GM21515 (cell line): Measurements from ENCODE around the gene SPOCK1.
"Not testable (repeated sequence)": the region's sequence is repeated elsewhere in the genome, so short reads cannot be mapped to it uniquely, and the experiment has no call there.

Source experiments
- ATAC-seq: cut with Tn5 transposase; IDR thresholded peaks from one replicate; pipeline ENCODE4 v1.9.1; 2021; ENCODE audit not compliant: unreplicated experiment

Gene SPOCK1

GRCh38 chr5:137269946-137270345 lies 229.2 kb downstream of the SPOCK1 start:
- no peak for ATAC-seq

DNA sequence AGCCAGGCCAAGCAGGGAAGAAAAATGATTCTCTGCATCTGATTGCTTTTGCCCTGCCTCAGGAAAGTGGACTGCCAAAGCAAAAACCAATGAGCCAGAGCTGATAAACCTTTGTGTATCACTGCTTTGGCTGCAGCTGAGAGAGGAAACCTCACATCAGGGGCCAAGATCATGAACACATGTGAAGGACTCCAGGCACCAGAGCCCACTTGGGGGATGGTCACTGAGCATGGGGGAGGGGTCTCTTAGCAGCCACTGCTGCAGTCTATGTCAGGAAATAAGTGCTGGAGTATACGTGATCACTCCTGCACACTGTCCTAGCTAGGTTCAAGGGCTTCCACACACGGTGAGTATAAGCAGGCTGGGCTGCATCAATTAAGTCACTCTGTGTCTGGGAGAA lies 229.9 kb downstream of the SPOCK1 start:
- ATAC-seq, result no peak

- ATAC-seq, result no peak
Measured at GRCh38 chr5:137268646-137269045, 230.5 kb downstream of the SPOCK1 start.

DNA sequence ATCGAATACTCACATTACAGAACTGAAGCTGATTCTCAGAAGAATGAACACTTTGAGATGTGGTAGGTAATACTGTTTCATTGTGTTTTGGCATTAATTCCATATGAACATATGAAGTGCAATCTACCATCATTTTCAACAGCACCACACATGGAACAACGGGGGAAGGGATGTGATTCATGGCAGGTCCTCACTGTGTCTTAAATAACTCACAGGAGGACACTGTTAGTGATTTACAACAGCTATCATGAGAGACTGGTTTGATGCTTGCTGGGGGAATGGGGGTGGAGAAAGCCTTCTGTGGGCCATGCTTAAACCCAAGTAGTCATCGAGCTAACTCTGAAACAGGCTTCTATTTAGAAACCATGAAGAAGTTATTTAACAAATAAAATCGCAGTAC lies 232.9 kb downstream of the SPOCK1 start:
- ATAC-seq, result no peak

GRCh38 chr5:137265457-137265856 lies 233.7 kb downstream of the SPOCK1 start:
- ATAC-seq, result no peak

DNA sequence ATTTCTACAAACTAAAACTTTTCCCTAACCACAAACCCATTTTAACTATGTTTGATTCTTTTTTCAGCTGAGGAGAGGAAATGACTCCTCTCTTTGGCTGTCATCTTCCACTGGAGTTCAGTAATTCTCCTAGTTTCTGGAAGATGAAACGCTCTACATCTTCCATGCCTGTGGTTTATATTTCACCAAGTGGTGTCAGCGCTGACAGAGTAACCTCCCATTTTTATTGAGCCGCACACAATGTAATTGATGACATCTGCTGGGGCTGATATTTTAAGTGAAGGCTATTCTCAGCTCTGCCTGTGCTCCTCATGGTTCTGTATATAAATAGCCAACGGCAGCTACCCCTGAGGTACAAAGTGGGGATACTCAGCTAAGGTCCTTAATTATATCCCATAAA lies 234.6 kb downstream of the SPOCK1 start:
- no peak for ATAC-seq

DNA sequence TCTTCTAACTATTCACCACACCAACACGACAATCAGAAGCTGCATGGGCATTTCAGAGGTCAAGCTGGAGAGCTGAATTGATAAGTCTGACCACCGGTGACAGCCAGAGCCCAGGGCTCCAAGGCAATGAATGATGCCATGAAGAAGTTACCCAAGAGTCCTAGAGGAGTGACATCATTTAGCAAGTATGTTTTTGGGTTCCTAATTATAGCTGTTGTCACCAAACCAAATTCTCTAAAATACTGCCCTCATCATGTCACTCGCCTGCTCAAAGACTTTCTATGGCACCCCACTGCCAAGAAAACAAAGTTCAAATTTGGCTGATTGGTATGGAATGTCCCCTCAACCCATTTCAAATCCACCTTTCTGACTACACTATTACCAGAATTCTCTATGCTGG lies 235.1 kb downstream of the SPOCK1 start:
- no peak for ATAC-seq

- no peak for ATAC-seq
Measured at GRCh38 chr5:137263371-137264005, 235.6 kb downstream of the SPOCK1 start.

DNA sequence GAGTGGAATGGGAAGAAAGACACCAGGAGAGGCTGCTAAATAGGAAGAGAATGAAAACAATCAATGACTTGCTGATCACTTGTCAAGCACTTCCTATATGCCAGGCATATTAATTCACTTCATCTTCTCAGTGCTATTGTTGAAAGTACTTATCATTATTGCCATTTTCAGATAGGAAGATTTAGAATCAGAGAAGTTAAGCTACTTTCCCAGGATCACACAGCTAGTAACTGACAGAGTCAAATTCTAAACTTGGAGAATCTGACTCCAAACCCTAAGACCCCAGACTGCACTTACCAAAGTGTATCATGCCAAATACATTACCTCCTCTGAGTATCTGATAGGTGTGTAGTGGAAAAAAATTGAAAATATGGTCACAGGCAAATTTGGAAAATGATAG lies 236.3 kb downstream of the SPOCK1 start:
- ATAC-seq, result no peak

- no peak for ATAC-seq
Measured at GRCh38 chr5:137260820-137261695, 238.1 kb downstream of the SPOCK1 start.

GRCh38 chr5:137259115-137259514 lies 240.0 kb downstream of the SPOCK1 start:
- not testable (repeated sequence) for ATAC-seq

GRCh38 chr5:137254119-137255090 lies 244.7 kb downstream of the SPOCK1 start:
- ATAC-seq, result no peak

GRCh38 chr5:137252512-137252911 lies 246.6 kb downstream of the SPOCK1 start:
- ATAC-seq, result no peak

DNA sequence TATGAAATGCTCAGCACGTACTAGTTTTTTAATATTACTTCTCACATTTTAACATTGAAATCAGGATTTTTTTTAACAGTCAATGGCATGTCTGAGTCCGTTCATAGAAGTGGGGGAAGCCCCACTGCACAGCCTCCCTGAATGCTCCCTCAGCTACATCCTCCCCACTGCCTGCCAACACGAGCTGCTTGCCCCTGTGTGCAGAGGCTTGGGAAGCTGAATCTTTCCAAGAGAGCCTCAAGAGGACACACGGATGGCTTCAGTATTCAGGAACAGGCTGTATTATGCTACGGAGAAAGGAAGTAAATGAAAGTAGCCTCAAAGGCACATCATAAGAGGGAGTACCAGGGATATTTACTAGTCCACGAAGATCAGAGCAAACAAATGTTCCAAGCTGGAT lies 248.7 kb downstream of the SPOCK1 start:
- no peak for ATAC-seq

DNA sequence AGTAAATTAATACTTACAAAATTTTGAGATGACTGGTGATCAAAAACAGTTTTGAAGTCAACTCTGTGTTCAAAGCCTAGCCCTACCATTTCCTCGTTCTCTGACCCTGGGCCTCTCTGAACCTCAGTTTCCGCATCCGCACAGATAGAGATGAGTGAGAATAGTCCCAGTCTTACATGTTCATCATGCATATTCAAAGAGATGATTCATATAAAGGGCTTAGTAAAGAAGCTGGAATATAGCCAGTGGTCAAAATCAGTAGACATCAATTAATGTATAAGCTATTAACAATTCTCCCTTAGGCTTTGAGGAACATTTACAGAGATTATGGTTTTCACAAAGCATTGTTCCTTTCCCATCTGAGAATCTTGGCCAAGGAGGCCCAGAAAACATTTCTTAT lies 250.6 kb downstream of the SPOCK1 start:
- no peak for ATAC-seq

DNA sequence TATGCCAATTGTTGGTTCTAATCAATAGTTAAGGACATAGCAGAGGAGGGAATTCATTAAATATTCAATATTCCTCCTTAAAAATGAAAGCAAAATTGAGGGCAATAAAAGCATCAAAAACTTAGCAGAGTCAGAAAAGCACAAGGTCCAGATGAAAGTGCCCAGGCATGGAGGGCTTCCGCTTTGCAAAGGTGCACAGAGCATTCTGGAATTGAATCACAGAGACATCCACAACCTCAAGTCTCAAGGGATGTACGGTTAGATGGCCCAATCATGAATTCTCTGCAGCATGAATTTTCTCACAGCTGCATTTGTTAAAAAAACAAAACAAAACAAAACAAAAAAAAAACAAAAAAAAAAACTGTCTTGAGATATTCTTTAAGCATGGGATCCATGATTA lies 253.7 kb downstream of the SPOCK1 start:
- no peak for ATAC-seq

DNA sequence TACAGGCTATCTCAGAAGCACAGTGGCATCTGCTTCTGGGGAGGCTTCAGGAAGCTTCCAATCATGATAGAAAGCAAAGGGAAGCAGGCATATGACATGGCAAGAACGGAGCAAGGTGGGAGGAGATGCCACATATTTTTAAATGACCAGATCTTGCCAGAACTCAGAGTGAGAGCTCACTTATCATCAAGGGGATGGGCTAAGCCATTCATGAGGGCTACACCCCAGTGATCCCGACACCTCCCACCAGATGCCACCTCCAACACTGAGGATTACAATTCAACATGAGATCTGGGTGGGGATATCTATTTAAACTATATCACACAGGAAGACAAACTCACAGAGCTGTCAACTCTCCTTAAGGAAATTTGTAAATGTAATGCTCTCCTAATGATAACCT lies 258.8 kb downstream of the SPOCK1 start:
- ATAC-seq, result no peak

DNA sequence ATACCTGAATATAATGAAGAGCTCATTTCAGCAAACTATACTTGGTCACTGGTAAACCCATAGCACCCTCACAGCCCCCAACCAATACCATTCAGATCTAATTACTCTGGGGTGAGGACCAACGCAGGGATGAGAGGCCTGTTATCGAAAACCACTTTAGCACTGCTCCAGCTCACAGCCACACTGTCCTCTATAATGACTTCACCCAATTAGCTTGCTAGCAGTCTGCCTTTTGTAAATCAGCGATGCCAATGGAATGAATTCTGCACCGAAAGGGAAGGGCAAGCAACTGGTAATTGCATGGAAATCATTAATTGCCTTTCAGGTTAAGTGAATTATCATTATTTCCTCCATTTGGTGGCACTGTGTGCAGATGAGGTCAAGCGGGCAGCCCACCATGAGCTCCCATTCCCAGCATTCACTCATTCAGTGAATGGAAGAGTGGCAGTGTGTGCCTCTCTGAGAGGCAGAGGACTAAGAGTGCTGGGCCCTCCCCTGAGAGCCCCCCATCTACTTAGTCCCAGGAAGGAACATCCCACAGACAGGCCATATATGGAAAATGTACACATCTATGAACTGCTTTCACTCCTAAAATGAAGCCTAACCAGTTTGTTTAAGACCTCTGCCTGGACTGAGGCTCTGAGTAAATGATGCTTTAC lies 262.1 kb downstream of the SPOCK1 start:
- ATAC-seq, result no peak

DNA sequence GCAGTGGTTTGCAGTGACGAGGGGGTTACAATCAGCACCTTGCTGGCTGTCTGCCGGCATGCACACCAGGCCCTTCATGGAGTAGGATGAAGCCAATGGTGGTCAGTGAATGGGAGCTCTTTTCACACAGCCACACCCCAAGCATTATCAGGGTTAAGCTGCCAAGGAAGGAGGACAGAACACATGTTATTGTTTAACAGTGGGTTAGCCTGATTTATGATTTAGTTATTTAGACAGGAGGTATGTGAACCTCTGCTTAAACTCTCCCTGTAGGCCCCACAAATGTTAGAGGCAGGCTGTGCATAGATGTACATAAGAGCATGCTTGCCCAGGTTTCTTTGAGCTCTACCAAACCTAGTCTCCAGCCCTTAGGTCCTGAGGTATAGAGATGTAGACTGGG lies 262.9 kb downstream of the SPOCK1 start:
- ATAC-seq, result no peak

- peak; percentile 53 for ATAC-seq
Measured at GRCh38 chr5:137234973-137235943, 263.9 kb downstream of the SPOCK1 start.
